HPDE6-E6E7 (cell line): ENCODE measurements around the gene TP53AIP1.

Experiments used
- DNase-seq: peaks from one replicate; pipeline ENCODE4 v3.0.0; 2011; ENCODE audit warnings: missing footprints; ENCODE audit errors: extremely low spot score

TP53AIP1 gene, protein sequence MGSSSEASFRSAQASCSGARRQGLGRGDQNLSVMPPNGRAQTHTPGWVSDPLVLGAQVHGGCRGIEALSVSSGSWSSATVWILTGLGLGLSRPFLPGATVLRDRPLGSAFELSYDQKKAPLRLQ

DNA sequence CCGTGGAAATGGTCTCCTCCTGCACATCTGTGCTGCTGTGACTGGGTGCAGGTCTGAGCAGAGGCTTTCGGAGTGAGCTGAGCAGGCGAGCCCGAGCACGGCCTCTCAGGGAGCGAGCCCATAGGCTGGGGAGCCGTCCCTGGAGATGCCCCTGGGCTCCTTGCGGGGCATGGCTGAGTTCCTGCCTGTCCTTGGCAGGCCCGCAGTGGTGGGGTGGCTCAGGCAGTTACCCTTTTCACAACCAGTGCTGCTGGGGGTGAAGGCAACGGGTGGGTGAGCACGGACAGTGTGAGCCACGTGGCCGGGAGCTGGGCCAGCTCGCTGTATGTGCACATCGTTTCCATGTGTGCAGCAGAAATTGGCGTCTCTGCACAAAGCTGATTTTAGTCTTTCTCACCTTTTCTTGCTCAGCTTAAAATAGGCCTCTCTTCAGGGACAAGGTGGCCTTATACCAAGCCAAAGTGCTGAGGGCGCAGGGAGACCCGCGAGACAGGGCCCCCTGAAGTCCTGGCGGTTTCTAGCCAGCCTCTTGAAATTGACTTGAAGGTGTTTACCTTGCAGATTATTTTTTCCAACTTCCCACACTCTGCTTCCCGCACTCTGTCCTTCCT, at the start of gene TP53AIP1:
Gene TP53AIP1 (minus strand): TSS at position 55 of the 611 bp plus-strand sequence. CDS start 5,053 bp downstream, outside the sequence.
- DNase-seq, result no peak

DNA sequence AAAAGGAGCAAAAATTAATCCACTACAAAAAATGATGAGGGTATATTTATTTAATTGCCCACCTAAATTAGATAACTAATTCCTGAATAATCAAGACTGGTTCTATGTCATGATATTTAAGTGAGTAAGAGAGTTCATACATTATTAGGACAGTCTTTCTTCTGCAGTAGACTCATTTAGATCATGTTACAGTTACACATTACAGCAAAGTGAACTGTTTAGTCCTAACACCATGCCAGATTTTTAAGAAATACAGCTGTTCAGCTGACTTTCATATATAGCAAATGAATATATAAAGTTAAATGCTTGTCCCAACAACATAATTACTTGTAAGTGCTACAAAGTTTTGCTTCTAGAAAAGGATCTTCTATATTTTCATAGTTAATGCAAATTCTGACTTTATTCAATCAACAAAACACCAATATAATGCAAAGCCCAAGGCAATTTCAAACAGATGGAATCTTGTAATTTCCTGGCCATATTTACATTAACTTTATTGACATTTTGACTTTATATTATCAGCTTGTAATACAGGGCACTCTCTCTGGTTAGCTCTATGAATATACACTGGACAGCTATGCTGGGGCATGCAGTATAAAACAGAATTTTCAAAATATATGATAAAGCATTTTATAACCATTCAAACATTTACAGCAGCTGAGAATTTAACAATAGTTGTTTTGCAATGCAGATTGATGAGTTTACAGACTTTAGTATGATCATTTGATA, 45.7 kb upstream of the TP53AIP1 start:
- no peak for DNase-seq

DNA sequence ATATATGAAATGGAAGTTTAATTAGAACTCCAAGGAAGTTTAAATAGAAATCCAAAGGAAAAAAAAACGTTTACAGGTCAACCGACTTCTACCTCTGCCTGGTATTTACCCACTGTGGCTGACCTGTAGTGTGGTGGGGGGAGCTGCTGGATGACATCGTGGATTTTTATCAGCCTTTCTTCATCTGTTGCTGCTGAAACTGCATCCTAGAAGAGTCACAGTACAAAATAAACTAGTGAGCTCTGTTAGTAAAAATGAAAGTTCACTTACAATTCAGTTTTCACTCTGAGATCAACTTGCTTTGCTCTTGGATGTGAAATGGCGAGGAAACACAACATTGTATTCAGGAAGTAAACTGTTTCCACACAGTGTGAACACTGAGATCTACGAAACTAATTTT, 43.2 kb upstream of the TP53AIP1 start:
- no peak for DNase-seq

DNA sequence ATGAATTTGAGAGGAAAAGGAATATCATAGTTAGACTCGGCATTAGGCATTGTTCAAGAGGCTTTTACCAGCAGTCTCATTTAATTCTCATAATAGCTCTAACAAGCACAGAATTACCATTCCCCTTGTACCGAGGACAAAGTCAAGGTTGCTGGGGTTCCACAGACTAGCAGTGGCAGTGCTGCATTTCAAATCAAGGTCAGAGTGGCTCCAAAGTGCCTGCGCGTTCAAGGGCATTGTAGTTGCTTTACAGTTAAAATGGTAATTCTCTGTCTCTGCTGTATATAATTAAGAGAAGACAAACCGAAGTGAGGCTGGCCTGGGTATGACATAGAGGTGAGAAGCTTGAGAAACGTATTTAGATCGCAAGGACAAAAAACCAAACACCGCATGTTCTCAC, 40.4 kb upstream of the TP53AIP1 start:
- no peak for DNase-seq

DNA sequence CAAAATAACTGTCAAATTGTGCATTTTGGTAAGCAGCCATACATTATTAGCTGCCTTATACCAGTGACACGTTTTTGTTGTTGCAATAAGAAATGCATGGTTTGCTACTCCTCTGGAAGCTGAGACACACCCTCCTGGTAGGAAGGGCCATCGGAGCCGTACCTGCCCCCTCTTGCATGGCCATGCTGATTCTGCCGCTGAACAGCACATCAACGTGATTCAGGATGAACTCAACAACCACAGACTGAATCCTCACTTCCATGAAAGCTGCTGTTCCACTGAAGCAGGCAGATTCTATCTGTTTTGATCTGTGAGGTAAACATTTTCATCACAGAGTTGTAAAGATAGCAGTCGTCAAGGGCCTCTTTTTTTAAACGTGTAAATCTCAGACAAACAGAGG, 38.6 kb upstream of the TP53AIP1 start:
- peak; percentile 42 for DNase-seq

DNA sequence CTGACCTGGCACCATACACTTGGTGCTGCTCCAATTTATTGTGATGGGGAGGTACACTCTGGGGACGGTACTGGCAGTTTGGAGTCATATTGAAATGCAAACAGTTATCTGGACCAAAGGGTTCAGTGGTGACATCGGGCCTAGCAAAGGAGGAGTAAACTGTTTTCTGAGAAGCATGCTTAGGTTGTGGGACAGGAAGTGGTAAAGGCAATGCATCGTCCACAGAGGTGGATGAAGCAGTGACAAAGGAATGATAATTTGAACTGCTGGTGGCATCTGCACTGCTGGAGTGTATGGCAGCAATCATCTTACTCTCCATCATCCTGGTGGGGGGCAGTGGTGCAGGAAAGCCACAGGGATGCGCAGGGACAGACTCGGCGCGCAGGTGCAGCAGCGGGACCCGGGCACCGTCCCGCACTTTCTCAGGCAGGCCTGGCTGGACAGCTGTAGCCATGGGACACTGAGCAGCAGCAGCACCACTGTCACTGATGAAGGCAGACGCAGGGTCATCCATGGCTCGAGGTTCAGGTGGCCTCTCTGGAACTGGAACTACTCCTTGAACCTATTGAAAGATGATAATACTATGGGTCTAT, 28.0 kb upstream of the TP53AIP1 start:
- no peak for DNase-seq

DNA sequence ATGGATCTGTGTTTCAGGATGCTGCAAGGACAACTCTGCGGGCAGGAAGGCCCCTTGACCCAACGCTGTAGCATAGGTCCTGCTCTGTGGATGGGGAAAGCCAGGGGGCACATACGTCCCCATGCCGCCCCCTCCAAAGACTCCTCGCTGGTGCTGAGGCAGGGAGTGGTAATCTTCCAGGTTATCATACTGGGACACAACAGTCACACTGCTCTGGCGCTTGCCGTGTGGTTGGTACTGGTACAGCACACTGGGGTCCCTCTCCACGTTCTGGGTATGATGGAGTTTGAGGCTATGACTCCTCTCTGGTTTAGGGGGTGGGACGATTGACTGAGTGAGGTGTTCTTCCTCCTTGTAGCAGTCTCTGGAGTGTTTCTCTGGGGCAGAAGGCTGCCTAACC, 26.2 kb upstream of the TP53AIP1 start:
- no peak for DNase-seq

DNA sequence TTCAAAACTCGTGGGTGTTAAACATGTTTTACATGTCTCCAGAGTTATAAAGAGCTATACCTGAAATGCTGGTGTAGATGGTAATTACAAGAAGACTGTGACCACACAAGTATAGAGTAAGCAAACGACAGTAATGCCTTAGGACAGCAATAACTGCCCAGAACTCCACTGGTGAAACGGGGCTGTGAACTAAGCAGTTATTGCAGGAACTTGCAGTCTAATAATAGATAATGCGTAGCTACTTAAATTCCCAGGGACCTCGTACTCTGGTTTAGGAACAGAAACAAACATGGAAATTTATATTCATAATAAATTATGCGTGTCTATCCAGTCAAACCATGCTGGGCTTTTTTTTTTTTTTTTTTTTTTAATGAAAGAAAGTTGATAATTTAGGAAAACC, 24.9 kb upstream of the TP53AIP1 start:
- DNase-seq, result no peak

DNA sequence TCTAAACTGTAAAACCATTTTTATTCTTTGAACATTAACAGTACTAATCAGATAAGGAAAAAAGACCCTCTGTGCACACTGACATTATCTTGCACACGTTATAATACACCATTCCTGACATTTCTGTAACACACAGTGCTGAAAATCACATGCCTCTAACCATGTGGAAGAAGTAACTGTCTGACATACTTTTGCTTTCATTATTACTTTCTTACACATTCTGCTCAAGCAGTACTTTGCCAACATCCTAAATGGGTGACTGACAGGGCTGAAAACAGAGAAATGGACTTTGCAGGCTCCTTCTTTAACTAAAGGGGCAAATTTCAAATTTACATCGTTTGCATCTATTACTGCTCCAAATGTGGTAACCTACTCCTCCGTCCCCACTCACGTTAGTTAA, 22.8 kb upstream of the TP53AIP1 start:
- DNase-seq, result no peak

DNA sequence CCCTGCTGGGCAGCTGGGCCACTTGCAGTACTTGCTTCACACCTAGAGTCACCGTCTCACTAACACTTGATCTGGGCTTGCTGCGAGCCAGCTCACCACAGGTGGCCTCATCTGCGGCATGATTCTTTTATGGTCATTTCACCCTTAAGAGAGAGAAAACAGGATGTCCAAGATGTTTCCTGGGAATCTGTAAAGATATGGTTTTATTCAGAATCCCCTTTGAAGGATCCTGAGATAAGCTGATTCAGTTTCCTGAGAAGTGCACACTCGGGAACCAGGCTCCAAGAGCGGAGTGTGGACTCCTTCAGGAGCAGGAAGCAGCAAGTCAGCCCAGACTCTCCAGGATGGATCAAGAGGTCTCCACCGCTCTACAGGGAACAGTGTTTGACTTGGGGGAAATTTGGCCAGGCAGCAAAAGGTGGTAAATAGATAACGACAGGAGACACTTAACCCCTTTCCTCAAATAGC, 21.8 kb upstream of the TP53AIP1 start:
- no peak for DNase-seq

DNA sequence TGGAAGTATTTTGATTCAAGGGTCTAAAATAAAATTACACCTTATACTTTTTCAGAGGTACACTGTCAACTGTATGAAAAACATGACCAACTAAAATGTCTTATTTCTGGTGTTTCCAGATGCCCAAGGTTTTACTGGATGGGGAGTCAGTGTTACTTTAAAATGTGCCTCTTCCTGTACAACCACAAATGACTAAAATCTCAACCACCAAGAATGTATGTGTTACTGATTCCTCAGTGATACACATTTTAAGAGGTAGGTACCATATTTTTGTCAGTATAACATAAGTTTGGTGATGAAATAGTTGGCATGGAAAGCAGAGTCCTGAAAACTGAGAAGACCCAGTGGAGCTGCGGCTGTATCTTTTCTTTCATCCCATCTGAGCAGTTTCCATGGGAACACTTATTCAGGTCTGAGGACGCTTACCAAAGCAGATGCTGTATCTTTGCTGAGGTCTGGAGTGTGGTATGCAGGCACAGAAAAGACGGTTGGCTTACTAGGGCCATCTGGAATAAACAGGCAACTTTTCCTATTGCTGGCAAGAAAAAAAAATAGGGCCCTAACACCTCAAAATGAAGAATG, 21.2 kb upstream of the TP53AIP1 start:
- no peak for DNase-seq

DNA sequence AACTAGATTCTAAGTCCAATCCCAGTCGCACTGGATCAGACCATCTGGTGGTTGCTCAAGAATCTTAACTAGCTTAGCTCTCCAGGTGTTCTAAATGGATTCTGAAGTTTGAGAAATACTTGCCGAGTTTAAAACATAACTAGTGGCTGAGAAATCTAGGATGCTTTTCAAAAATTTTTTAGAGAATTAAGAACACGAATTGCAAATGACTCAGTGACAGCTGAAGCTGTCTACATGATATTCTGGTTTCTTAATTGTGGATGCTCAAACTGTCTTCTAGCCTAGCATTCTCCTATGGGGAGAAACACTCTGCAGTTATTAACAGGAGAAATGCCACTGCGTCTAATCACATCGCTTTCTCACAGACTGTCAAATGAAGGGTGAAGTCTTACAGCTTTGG, 20.2 kb upstream of the TP53AIP1 start:
- no peak for DNase-seq

DNA sequence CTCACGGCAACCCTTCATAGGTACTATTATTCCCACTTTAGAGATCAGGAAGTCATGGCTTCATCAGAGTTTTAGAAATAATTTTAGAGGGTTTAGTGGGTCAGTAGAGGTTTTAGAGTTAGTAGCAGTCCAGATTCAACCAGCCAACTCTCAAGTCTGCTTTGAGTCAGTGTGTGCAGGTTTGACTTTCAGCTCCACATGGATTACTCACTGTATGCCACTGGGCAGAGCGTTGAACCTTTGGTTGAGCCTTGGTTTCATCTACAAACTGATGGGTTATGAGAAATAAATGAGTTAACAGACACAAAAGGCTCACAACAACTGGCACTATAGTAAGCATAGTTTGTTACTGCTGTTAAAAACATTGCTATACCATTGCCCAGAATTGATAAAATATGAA, 19.0 kb upstream of the TP53AIP1 start:
- DNase-seq, result no peak

DNA sequence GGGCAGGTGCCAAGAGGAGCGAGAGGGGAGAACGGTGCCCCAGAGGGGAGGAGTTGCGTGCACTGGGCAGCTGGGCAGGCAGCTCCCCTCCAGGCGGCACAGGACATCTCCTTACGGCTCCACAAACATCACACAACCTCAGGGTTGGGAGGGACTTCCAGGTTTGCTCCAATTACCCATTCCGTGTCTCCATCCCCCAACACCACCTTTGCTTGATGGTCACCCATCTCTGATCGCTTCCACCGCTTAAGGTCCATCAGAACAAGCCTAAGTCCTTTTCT, 14.5 kb upstream of the TP53AIP1 start:
- DNase-seq, result no peak

DNA sequence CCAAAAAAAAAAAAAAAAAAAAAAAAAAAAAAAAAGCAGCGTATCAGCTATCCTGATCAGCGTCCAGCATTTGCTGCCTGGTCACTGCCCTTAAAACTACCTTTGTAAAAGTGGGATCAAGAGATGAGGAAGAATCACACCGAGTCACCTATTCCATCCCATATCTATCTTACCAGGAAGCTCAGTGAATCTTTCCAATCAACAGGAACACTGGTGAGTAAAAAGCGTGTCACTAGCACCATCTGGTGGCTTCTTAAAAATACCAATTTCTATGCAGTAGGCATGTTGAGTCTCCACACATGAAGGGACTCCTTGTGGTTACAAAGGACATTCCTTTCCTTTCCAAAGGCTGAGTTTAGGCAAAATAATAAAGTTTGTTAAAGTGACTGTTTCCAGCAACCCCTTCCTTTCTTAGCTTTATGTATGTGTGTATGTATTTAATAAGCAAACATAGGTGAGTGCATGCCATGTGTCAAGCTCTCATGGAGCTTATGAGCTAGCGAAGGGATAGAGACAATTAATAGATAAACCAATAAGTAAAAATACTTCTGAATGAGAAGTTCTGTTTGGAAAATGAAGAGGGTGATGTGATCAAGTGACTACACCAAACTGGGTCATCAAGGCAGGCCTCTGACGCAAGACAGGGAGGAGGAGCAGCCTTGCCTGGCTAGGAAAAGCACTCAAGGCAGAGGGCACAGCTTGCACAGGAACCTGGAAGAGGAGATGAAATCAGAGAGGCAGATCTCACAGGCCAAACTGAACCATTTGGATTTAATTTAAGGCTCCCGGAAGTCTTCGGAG, 13.9 kb upstream of the TP53AIP1 start:
- peak; percentile 58 for DNase-seq

DNA sequence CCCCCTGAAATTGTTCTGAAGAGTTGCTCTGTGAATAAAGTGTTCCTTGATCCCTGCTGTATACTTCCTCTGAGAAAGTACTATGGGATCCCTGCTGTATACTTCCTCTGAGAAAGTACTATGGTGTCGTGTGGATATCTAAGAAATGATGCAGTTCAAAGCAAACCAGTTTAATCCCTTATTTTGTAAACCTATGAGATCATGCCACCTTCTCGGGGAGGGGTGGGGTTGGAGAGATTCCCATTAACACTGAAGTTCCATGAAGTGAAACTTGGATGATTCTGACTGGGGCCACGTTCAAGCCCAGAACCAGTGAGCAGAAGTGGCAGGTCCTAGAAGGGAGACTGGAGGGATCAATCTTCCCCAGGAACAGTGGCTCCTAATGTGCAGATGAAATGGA, 13.0 kb upstream of the TP53AIP1 start:
- no peak for DNase-seq

DNA sequence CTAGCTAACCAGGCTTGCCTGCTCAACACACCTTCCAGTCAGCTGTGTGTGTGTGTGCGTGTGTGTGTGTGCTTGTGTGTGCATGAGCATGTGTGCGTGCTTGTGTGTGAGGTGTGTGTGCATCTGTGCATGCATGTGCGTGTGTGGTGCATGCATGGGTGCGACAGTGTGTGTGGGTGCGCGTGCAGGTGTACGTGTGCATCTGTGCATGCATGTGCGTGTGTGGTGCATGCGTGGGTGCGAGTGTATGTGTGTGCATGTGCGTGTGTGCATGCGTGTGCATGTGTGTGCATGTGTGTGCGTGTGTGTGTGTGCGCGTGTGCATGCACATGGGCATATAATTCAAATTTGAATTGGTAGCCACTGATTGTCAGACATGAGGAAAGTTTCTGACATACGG, 10.5 kb upstream of the TP53AIP1 start:
- DNase-seq, result no peak

DNA sequence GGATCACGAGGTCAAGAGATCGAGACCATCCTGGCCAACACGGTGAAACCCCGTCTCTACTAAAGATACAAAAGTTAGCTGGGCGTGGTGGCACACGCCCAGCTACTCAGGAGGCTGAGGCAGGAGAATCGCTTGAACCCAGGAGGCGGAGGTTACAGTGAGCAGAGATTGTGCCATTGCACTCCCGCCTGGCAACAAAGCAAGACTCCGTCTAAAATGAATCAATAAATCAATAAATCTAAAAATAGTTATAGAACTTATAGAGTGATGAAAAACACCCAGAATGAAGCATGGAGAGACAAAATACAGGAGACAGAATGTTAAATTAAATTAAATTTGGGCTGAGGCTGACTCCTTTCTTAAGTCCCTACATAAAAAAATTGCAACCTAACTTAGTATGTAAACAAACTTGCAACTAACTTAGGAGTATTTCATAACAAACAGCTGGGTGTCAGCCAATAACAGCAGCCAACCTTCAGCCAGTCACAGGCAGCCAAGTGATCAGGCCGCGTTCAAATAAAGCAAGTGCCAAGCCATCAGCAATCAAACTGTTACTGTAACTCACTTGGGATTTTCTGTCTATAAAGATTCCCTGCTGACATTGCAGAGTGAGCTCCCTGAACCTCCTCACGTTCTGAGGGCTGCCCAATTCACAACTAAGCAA, 7.3 kb upstream of the TP53AIP1 start:
- no peak for DNase-seq

DNA sequence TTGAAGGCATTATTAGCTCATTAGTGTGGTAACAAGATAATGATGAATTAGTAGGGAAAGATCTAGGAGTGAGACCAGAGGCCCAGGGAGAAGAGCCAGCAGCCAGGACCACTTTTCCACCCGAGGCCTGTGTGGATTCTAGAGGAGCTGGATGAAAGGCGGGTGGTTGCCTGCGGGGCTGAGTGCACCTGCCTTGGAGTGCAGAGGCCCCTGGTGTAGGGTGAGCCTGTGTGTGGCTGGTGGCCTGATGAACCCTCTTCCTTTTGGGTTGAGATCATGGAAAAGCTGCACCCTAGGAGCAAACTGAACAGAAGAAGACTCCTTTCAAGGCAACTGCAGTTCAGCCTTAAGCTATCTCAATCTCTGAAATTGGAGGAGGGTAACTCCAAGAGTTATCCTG, 5.9 kb upstream of the TP53AIP1 start:
- DNase-seq, result no peak

DNA sequence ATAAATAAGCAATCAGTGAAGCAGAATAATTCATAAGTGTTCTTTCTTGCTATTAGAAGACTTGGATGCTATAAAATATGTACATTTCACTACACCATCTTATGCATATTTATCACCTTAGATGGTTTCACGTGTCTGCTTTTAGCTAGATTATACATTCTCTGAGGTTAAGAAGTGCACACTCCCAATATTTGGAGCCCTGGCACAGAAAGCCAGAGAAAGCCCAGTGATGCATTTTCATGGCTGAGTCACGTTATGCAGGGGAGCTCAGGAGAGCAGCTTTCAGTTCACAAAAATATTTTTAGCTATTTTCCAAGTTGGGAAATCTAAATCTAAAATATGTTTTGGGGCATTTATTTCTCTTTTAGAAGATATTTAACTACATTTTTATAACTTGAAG, 5.1 kb upstream of the TP53AIP1 start:
- DNase-seq, result no peak

DNA sequence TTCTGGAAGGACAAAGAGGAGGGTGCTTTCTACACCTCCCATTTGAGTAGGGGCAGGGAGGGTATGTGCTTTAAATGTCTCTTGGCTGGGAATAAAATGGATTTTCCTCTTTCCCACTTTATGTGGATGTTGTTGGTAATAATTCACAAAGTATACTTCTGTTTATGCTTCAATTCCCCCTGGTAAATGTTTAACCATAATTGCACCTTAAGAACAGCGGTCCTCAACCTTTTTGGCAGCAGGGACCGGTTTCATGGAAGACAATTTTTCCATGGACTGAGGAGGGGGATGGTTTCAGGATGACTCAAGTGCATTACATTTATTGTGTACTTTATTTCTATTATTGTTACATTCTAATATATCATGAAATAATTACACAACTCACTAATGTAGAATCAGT, 4.0 kb upstream of the TP53AIP1 start:
- DNase-seq, result no peak
